NCI-H226 (cell line): ENCODE results near the gene CTTNBP2NL.

Experiments
- DNase-seq: peaks from one replicate; pipeline ENCODE4 v3.0.0-alpha.2; 2015

The CTTNBP2NL gene, protein sequence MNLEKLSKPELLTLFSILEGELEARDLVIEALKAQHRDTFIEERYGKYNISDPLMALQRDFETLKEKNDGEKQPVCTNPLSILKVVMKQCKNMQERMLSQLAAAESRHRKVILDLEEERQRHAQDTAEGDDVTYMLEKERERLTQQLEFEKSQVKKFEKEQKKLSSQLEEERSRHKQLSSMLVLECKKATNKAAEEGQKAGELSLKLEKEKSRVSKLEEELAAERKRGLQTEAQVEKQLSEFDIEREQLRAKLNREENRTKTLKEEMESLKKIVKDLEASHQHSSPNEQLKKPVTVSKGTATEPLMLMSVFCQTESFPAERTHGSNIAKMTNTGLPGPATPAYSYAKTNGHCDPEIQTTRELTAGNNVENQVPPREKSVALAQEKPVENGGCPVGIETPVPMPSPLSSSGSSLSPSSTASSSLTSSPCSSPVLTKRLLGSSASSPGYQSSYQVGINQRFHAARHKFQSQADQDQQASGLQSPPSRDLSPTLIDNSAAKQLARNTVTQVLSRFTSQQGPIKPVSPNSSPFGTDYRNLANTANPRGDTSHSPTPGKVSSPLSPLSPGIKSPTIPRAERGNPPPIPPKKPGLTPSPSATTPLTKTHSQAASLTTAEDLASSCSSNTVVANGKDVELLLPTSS

DNA sequence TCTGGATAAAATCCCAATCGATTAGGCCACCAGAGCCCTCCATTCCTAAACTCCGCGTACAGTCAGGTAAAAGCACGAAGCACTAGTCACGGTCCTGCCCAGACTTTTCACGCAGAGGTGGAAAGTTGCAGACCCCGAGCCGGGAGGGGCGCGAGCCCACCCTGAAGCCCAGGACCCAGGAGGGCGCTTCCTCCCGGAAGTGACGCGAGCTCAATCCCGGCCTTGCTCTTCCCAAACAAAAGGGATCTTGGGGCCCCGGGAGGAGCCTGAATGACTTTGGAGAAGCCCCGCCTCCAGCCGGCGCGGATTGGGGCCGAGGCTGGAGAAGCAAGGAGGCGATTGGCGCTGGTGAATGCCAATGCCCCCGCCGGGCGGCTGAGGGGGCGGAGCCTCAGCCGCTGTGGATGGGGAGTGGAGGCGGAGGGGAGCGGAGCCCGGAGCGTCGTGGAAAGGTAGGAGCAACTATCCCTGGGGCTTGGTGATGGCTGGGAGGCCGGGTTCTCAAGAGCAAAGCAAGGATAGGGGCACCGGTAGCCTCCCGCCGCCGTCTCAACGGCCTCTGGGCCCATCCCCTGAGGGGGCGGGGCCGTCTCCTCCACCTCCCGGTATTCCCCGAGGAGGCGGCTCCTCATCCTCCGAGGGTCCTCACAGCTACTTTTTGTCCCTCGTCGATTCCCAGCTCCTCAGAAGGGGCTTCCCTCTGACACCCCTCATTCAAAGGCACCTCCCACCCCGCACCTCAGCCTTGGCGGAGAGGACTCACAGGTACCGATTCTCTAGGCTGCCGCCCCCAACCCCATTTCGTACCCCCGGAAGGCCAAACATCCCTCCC is at the start of gene CTTNBP2NL:
Gene CTTNBP2NL, plus strand, starts transcription at position 394 of the 832 bp plus-strand sequence. CDS start 19,952 bp downstream, outside the sequence.
- DNase-seq, result peak; percentile 96

DNA sequence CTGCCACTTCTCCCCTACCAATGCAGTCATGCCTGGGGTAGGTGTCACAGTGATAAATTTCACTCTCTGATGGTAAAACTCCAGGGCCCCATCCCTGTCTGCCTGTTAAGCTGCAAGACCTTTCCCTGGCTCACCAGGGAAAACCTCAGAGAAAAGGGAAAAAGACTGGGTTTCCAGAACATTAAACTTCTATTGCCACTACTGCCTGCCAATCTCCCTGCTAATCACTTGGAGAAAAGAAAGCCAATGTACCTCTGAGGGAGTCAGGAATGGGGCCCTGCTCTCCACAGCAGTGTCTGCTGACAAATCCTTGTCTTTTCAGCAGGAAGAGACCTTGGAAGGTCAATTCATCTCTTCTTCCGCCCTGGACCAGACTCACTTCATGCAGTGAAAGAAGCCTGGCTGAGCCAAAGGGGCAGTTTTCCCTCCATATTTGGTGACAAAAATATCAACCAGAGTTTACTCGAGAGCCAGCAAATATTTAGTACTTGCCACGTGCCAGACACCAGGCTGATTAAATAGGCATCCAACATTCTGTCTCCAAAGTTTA is 49.1 kb upstream of the CTTNBP2NL start:
- DNase-seq, result no peak

DNA sequence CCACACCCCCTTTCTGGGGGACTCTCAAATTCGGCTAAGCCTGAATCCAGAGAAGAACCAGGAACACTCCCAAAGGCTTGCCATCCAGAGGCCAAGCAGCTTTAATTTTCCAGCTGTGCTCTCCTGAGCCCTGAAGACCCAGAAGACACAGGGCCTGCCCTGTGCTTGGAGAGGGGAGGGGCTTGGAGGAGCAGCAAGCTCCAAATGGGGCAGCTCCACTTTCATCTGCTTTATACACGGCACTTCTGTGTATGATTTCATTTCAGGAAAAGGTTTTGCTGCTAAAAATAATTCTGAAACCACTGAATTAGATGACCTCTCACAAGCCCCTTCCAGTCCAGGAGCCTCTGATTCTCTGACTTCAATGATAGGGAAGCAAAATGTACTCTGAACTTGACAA is 39.2 kb upstream of the CTTNBP2NL start:
- no peak for DNase-seq

DNA sequence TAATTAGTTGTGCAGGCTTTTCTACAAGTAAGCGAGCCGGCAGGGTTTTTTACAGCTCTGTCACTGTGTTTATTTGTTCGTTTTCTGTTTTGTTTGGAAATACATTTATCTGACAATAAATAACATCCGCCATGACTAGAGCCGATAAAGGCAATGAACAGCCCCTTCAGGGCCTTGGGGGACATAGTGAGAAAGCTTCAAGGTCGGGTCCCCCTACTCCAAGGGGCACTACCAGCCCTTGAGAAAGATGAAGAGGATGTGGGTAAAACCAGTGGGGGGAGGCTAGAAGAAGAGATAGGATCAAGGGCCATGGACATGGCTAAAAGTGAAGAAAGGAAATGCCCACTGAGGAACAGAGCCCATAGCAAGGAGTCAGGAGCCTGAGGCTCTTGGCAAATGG is 38.5 kb upstream of the CTTNBP2NL start:
- DNase-seq, result no peak

DNA sequence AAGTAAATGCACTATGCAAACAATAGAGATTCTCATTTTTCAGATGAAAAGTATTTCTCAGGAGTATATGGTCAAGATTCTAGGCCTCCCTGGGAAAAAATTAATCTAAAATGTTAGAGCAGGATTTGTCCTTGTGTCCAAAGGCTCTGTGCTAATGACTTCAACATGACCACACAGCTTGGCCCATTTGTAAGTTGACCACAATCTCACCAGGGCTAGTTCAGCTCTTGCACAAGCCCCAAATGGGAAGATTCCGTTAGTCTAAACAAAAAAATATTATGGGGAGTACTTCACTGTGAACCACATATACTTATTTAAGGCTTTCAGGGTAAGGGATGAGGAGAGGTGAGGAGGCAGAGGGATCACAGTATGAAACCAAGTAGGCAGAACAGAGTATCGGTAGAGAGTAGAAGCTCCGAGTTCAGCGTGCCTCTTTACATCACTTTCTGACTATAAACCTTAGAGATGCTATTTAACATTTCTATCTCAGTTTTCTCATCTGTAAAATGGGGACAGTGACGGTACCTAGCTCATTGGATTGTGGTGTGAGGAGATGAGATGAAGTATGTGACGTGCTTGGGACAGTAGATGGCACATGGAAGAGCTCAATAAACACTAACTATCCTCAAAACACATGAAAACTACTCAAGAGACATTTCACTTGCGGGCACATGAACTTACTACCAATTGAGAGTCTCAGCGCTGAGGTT is 37.8 kb upstream of the CTTNBP2NL start:
- no peak for DNase-seq

DNA sequence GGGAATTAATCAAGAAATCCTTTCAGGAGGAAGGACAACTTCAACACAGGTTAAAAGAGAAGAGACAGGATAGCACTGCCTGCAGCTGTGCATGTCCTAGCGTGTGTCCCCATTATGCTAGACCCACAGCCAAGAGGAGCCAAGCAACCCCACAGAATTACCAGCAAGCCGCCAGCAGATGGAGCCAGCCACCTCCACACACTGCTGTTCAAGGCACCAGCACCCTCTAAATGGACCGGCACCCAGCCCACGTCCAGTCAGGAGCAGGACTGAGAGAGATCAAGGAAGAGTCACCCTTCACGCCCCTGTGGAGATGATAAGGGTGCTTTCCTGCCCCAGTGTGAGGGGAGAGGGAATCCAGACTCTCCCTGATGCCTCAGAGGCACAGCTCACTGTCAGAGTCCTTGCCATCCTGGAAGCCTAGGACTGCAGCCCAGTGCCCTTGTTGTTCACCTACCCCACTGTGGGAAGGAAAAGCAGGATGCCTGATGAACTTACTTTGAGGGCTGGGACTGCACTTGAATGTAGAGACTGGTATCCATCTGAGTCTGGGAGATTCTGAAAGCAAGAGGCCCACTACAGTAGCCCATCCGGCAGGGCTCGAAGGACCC is 37.1 kb upstream of the CTTNBP2NL start:
- peak; percentile 46 for DNase-seq

DNA sequence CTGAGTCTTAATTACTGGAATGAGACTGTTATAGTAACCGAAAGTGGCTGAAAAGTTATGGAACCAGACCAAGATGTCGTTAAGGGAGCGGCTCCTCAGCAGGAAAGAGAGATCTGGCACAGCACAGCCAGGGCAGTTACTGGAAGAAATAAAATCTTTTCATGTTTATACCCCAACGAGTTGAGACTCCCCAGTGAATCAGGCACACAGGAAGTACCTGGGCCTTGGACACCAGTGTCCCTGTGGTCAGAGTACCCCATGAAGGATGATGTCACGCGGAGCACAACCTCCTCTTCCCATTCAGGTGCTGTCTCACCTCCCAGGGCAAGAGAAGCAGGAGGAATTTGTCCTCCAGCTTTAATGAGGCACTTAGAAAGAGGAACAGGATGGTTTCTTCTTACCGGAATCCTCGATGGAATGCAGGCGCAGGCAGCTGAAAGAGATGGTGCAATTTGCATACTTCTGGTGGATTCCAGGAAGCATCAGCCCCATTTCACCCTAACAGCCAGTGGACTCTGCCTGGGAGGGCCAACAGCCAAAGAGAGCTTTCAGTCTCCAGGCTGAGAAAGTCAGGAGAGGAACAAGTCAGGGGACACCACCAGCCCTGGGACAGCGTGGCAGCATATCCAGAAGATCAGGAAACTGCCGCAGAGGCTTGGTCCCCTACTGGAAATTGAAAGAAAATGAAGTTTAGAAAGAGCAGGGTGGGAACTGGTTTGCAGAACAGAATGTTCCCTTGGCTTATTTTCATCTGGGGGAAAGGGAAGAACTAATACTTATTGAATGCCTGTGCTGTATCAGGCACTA is 35.9 kb upstream of the CTTNBP2NL start:
- DNase-seq, result peak; percentile 60

DNA sequence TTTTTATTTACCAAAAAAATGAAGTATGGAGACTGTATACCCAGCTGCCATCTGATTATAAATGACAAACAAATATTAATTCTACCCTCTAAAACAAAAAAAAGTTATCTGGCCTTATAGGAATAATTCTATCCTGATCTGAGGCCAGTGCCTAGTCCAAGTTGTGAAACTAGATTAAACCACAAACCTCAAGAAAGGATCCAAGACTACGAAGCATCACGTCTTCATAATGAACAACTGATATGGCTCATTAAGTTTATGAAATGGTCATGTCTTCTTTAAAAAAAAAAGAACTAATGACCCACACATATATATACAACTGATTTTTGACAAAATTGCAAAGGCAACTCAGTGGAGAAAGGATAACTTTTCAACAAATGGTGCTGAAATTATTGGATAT is 32.4 kb upstream of the CTTNBP2NL start:
- no peak for DNase-seq

DNA sequence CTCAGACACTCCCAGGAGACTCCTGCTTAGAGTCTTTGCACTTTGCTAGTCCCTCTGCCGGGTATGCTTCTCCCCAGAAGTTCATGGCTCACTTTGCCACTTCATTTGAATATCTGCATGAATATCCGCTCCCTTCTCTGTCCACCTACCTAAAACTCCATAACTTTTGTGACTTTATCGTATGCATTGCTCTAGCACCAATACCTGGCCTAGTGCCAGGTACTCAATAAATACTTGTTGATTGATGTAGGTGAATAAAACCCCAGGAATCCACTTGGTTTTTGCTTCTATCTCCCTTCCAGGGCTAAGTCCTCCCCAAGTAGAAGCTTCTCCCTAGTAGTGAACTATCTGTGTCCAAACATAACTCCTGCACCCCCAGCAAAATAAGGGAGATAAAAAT is 27.8 kb upstream of the CTTNBP2NL start:
- DNase-seq, result no peak

DNA sequence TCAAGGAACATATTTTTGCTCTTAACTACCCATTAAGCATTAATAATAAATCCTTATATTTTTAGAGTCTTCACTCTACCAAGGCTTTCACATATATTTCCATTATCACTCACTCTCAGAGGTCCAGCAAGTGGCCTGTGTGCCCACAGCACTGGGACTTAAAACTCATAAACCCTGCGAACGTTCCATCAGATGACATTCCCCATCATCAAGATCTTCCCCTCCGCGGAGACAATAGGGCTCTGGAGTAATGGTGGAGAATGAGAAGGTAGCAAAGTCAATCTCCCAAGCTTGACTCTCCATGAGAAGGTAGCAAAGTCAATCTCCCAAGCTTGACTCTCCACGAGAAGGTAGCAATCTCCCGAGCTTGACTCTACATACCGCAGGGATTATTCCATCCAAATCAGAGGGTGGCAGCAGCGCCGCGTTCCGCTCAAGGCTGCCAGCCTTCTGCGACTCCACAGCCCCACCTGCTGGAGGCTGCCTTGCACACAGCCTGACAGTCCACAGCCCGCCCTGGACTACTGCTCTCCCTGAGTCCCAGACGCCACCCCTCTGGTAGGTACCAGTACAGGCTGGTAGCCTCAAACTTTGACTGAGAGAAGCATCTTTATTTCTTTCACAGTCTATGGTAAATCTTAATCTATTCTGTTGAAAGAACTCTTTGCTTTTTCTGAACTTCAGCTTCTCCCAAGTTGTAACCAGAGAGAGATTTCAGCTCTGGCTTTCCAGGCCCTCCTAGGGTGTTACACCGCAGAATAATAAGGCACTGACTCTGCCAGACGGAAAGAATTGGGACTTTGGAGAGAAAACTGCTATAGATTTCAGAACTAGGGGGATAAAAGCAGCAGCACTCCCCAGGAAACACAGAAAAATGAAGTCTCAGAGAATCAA is 26.4 kb upstream of the CTTNBP2NL start:
- DNase-seq, result peak; percentile 64

DNA sequence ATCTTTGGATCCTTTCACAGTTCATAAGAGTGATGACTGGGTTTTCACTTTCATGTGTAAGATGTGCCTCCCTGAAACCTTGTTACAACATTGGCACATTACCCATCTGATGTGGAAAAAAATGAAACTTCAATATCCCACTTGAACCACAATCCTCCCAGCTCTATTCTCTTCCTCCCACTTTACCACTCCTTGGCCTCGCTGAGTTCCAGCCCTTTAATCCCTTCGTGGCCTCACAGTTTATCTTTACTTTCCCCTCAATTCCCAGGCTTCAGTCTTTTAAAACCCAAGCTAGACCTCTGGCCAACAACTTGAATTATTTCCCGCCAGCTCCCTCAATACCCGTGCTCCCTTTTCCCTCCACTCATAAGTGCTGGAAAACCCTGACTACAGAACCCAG is 25.0 kb upstream of the CTTNBP2NL start:
- no peak for DNase-seq

DNA sequence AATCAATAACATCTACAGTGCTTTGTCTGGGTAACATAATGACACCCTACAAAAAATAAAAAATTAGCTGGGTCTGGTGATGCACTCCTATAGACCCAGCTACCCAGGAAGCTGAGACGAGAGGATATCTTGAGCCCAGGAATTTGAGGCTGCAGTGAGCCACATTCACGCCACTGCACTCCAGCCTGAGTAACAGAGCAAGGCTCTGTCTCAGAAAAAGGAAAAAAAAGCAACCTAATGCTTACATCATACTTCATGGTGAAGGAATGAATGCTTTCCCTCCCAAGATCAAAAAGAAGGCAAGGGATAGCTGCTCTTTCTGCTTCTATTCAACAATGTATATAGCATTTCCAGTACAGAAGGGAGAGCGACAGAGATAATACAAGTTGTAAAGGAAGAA is 24.2 kb upstream of the CTTNBP2NL start:
- DNase-seq, result no peak

DNA sequence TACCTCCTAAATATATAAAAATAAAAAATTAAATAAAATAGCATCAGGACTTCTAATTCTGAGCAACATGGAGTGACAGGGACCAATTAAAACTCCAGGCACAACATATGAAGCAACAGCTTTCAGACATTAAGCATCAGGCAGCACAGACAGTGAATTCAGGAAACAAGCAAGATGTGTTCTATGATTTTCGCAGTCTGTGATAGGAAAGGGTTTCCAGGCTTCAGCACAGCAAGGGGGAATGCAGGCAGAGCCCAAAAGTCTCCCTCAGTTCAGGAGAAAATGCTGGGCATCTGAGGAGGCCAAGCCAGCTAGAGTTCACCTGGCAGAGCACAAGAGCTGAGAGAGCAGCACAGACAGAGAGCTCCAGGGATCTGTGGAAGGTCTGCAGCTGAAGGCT is 22.2 kb upstream of the CTTNBP2NL start:
- no peak for DNase-seq

DNA sequence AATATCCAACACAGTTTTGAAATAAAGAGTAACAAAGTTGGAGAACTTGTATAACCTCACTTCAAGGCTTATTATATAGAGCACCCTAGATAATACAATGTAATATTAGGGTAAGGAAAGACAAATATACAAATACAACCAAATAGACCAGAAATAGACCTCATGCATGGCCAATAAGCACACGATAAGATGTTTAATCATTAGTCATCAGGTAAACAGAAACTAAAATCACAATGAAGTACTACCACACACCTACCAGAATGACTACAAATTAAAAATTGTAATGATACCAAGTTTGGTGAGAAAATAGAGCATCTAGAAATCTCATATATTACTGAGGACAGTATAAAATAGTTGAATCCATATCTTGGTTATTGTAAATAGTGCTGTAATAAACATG is 20.3 kb upstream of the CTTNBP2NL start:
- DNase-seq, result no peak

DNA sequence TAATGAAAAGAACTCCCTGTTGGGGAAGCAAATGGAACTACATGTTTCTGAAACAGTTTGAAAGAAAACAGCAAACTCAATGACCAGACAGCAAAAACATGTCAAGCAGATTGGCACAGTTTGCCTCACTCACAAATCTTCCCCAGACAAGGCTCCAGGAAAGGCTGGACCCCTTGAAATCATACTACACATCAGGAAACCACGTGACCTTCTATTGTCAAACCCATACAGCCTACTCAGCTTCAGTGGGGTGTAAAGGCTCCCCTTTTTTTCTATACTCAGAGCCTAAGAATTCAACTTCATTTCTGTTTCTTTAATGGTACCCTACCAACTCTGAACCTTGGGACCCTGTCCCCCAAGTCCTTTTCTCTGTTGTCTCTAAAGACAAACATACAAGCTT is 15.7 kb upstream of the CTTNBP2NL start:
- DNase-seq, result no peak

DNA sequence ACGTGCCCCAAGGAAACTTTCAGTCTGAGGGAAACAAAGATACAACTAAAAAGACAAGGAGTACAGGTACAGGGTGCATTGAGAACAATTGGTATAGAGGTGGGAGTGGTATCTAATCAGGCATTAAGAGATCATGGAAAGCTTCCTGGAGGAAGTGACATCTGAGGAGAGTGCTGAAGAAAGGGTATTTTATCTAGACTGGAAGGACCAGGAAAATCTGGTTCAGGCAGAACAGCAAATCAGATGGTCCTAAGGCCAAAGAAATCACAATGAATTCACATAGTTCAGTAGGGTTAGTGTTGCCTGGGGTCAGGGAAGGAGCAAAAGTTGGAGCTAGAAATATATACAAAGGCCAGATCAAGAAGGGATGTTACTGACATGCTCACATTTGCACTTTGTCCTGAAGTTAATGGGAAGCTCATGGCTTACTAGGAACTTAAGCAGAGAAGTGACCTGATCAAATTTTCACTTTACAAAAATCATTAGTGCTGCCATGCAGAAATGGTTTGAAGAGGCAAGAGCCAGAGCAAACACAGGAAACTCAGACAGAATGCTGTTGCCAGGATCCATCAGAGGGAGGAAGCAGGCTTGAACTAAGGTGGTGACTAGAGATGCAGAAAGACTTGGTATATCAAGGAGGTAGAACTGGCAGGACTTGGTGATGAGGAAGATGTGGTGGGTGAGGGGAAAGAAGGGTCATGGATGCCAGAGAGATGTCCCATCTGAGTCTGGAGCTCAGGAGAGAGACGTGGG is 14.5 kb upstream of the CTTNBP2NL start:
- no peak for DNase-seq

DNA sequence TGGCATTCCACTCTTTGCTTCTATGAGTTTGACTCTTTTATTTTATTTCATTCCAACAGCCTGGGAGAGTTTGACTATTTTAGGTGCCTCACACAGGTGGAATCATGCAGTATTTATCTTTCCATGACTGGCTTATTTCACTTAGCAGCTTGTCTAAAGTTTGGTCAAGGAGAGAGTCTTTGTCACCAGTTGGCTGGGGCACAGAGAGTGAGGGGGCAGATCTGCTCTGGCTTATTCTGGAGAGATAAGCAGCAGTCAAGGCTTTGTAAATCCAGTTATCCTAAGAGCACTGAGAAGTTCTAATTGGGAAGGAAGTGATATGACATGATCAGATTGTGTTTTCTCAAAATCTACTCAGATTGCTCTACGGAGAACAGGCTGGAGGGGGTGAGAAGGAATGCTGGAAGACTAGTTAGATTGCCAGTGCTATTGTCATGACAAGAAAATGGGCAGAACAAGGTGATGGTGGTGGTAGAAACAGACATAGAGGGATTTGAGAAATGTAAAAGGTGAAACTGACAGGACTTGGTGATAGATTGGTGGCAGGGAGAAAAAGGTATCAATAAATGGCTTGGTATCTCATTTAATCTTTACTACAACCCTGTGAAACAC is 12.1 kb upstream of the CTTNBP2NL start:
- no peak for DNase-seq

DNA sequence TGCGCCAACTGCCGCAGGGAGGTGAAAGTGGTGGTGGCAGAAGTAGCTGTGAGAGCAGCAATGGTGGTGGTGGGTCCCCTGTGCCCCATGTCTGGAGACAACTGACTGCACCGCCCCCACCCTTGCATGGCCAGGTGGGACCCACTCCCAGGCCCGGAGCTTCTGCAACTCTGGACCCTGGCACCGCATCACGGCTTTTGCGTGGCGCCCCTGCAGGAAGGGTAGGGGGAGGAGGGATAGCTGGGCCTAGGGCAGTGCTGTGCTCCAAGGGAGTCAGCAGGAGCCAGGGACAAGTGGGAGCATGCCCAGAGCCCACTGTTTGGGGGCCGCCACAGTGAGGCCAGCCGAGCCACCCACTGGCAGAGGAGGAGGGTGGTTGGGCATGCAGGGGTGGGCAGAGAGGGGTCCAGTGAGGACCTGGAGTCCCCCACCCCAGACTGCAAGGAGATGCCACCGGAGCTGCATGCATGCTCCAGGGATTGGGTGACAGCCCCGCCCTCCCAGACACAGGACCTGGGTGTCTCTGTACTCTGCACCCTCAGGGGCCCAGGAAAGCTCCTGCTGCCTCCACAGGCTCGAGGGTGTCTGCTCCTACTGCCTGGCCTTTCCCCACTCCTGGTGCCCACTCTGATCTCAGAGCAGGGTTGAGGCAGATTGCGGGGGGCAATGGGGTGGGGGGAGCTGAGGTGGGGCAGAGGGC is 9.8 kb upstream of the CTTNBP2NL start:
- no peak for DNase-seq
